Loucy (cell line): ENCODE measurements around the gene TNS3.

Source experiments
- H2AFZ ChIP-seq: fragments of 200-600 bp; sonication (generic); 2 replicates; pipeline ENCODE4 v1.6.0; 2016; ENCODE audit warnings: antibody characterized with exemption, mild to moderate bottlenecking, low read length, moderate library complexity
- H3F3A ChIP-seq: fragments of 200-600 bp; 2 replicates; pipeline ENCODE4 v1.6.0; 2016; ENCODE audit warnings: antibody characterized with exemption, low read depth, mild to moderate bottlenecking
- H3K27me3 ChIP-seq: fragments of 200-600 bp; sonication (generic); 2 replicates; pipeline ENCODE4 v1.6.1; 2014; ENCODE audit warnings: low read length, mild to moderate bottlenecking; ENCODE audit not compliant: insufficient read depth, poor library complexity, severe bottlenecking
- H3K36me3 ChIP-seq: fragments of 200-600 bp; sonication (generic); 2 replicates; pipeline ENCODE4 v1.6.1; 2016; ENCODE audit warnings: low read length; ENCODE audit not compliant: insufficient read depth
- H3K4me1 ChIP-seq: fragments of 200-600 bp; sonication (generic); 2 replicates; pipeline ENCODE4 v1.5.1; 2014; ENCODE audit warnings: low read length, mild to moderate bottlenecking; ENCODE audit not compliant: insufficient read depth, poor library complexity, severe bottlenecking
- H3K4me2 ChIP-seq: fragments of 200-600 bp; sonication (generic); 2 replicates; pipeline ENCODE4 v1.6.0; 2014; ENCODE audit warnings: antibody characterized with exemption, low read length, low read depth, mild to moderate bottlenecking; ENCODE audit not compliant: poor library complexity, severe bottlenecking
- H3K4me3 ChIP-seq: fragments of 200-600 bp; sonication (generic); 2 replicates; pipeline ENCODE4 v1.5.1; 2014; ENCODE audit warnings: low read length, mild to moderate bottlenecking, mixed read lengths; ENCODE audit not compliant: poor library complexity, severe bottlenecking
- H3K79me2 ChIP-seq: fragments of 200-600 bp; sonication (generic); 2 replicates; pipeline ENCODE4 v1.6.1; 2014; ENCODE audit warnings: low read length; ENCODE audit not compliant: insufficient read depth
- H3K9ac ChIP-seq: fragments of 200-600 bp; sonication (generic); 2 replicates; pipeline ENCODE4 v1.6.0; 2014; ENCODE audit warnings: mild to moderate bottlenecking, low read depth, low read length, moderate library complexity; ENCODE audit not compliant: poor library complexity, severe bottlenecking
- H3K9me2 ChIP-seq: fragments of 200-600 bp; sonication (generic); replicated peaks from 2 replicates; pipeline ENCODE4 v1.6.1; 2016; ENCODE audit warnings: low read depth, low read length, mixed read lengths
- H3K9me3 ChIP-seq: fragments of 200-600 bp; sonication (generic); 2 replicates; pipeline ENCODE4 v1.6.1; 2014; ENCODE audit warnings: mild to moderate bottlenecking, antibody characterized with exemption, low read length, low read depth; ENCODE audit not compliant: insufficient read depth
- H4K20me1 ChIP-seq: fragments of 200-600 bp; sonication (generic); 2 replicates; pipeline ENCODE4 v1.6.0; 2014; ENCODE audit warnings: antibody characterized with exemption, low read length, mild to moderate bottlenecking; ENCODE audit not compliant: insufficient read depth, poor library complexity, severe bottlenecking
- EZH2phosphoT487 ChIP-seq: fragments of 200-600 bp; IDR thresholded peaks from 2 replicates; pipeline ENCODE4 v1.6.1; 2018; ENCODE audit warnings: antibody characterized with exemption, mild to moderate bottlenecking, moderate library complexity, borderline replicate concordance
- TF ChIP-seq, protein P1 (sequence below): fragments of 200-600 bp; sonication (generic); conservative IDR thresholded peaks from 2 replicates; pipeline ENCODE4 v1.5.1; 2014; ENCODE audit warnings: mild to moderate bottlenecking, antibody characterized with exemption, low read length

Gene TNS3

DNA sequence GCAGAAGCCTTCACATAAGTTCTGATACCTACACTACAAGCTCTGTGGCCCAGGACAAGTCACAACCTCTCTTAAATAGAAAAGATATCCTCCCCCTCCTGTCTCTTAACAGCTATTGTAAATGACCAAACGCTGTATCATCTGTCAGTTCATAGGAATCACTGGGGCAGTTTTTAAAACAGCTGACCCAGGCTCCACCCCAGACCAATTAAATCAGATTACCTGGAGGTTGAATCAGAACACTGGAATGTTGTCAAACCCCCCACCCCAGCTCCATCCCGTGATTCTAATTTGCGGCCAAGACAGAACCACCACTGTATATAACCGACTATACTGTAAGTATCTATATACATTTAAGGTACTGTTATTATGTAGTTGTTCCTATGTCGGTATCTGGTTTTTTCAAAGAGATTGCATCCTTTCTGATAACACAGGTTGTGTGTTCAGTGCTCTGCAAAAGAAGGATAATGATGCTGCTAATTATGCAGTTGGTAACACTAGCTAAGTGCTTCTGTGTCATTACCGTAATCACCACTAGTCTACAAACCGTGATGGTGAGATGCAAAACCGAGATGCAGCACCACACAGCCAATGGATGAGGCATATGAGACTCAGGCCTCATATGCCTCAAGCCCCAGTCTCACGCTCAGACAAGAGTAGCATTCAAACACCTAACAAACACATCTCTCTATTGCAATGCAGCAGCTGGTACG lies 47.4 kb downstream of the TNS3 start:
- H3K9me3 ChIP-seq: no peaks in the 10 kb centered on the region; the same call in 1 of the 2 replicates
- no peak overlapping the region for H3K4me3 ChIP-seq
- no peaks in the 10 kb centered on the region for H3F3A ChIP-seq
- H4K20me1 ChIP-seq: no peaks in the 10 kb centered on the region
- H3K9me2 ChIP-seq: no peaks in the 10 kb centered on the region
- H2AFZ ChIP-seq: no peak overlapping the region
- no peaks in the 10 kb centered on the region for H3K36me3 ChIP-seq
- H3K79me2 ChIP-seq: no peaks in the 10 kb centered on the region
- no peak overlapping the region for H3K9ac ChIP-seq
- no peaks in the 10 kb centered on the region for H3K4me1 ChIP-seq
- no peak for TF ChIP-seq EZH2phosphoT487
- TF ChIP-seq, protein P1, sequence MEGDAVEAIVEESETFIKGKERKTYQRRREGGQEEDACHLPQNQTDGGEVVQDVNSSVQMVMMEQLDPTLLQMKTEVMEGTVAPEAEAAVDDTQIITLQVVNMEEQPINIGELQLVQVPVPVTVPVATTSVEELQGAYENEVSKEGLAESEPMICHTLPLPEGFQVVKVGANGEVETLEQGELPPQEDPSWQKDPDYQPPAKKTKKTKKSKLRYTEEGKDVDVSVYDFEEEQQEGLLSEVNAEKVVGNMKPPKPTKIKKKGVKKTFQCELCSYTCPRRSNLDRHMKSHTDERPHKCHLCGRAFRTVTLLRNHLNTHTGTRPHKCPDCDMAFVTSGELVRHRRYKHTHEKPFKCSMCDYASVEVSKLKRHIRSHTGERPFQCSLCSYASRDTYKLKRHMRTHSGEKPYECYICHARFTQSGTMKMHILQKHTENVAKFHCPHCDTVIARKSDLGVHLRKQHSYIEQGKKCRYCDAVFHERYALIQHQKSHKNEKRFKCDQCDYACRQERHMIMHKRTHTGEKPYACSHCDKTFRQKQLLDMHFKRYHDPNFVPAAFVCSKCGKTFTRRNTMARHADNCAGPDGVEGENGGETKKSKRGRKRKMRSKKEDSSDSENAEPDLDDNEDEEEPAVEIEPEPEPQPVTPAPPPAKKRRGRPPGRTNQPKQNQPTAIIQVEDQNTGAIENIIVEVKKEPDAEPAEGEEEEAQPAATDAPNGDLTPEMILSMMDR: no peak
- H3K4me2 ChIP-seq: no peak overlapping the region
- H3K27me3 ChIP-seq: no peaks in the 10 kb centered on the region

GRCh38 chr7:47531584-47532492 lies 50.1 kb downstream of the TNS3 start:
- Histone ChIP-seq H3K9ac (no peak overlapping the region), H4K20me1 (no peaks in the 10 kb centered on the region), H3K9me3 (no peaks in the 10 kb centered on the region), H3K27me3 (no peaks in the 10 kb centered on the region), H3K4me3 (no peak overlapping the region), H3K4me1 (no peaks in the 10 kb centered on the region), H3K36me3 (no peaks in the 10 kb centered on the region), H3F3A (no peaks in the 10 kb centered on the region), H3K9me2 (no peaks in the 10 kb centered on the region), H2AFZ (no peak overlapping the region), H3K4me2 (no peak overlapping the region), H3K79me2 (no peaks in the 10 kb centered on the region)
- TF ChIP-seq EZH2phosphoT487: no peak
- TF ChIP-seq, protein P1: no peak

DNA sequence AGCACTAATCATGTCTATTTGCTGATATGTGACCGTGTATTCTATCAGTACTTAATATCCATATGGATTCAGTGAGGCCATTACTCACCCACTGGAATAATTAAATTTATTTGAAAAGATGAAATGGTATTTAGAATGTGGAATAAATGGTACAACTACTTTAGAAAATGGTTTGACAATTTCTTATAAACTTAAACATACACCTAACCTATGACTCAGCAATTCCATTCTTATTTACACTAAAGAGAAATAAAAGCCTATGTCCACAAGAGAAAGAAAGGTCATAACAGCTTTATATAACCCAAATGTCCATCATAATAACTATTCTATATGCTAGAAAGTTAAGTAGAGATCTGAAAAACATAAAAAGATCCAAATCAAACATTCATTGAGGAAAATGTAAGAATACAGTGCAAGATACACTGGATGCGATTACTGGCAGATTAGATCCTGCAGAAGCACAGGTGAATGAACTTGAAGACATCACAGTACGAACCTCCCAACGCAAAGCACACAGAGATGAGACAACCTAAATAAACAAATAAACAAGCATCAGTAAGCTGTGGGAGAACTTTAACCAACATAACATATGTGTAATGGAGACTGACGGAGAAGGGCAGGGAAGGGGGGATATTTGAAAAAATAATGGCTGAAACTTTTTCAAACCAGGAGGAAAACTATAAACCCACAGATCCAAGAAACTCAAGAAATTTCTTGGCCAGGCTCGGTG lies 51.9 kb downstream of the TNS3 start:
- TF ChIP-seq, protein P1: no peak
- no peak for TF ChIP-seq EZH2phosphoT487
- Histone ChIP-seq H3K36me3 (no peaks in the 10 kb centered on the region), H3K4me3 (no peak overlapping the region), H3K4me2 (no peak overlapping the region), H3K9me3 (no peaks in the 10 kb centered on the region; the same call in 1 of the 2 replicates), H3K4me1 (no peaks in the 10 kb centered on the region), H3F3A (no peaks in the 10 kb centered on the region), H4K20me1 (no peaks in the 10 kb centered on the region), H3K9ac (no peak overlapping the region), H3K9me2 (no peaks in the 10 kb centered on the region), H3K27me3 (no peaks in the 10 kb centered on the region), H2AFZ (no peak overlapping the region), H3K79me2 (no peaks in the 10 kb centered on the region)
